Cardiac fibroblast (primary cell): Measurements from ENCODE around the gene BANF2.
"Not testable (repeated sequence)": the region's sequence is repeated elsewhere in the genome, so short reads cannot be mapped to it uniquely, and the experiment has no call there.

Experiments used
- DNase-seq, 2 donors: peaks; one replicate each; pipeline versions ENCODE4 v3.0.0 to v3.0.0-alpha.2; 2010; ENCODE audit warnings: low read depth in 2 of 2
- H3K4me3 ChIP-seq, 2 donors: replicated peaks in 1 of 2; 1 replicate in 1 of 2; 2 replicates in 1 of 2; pipeline ENCODE4 v1.5.1; 2011; ENCODE audit warnings: low read depth in 2 of 2, low read length in 2 of 2, mild to moderate bottlenecking in 2 of 2, moderate library complexity in 1 of 2
- TF ChIP-seq, protein P1 (sequence below): IDR thresholded peaks from one replicate; pipeline ENCODE4 v1.5.1; 2011; ENCODE audit warnings: low read depth, mild to moderate bottlenecking, low read length, inconsistent platforms

Gene BANF2

GRCh38 chr20:17765584-17765983, 65.8 kb downstream of the BANF2 start:
- no peak overlapping the region for H3K4me3 ChIP-seq
- no peak for DNase-seq
- TF ChIP-seq, protein P1, sequence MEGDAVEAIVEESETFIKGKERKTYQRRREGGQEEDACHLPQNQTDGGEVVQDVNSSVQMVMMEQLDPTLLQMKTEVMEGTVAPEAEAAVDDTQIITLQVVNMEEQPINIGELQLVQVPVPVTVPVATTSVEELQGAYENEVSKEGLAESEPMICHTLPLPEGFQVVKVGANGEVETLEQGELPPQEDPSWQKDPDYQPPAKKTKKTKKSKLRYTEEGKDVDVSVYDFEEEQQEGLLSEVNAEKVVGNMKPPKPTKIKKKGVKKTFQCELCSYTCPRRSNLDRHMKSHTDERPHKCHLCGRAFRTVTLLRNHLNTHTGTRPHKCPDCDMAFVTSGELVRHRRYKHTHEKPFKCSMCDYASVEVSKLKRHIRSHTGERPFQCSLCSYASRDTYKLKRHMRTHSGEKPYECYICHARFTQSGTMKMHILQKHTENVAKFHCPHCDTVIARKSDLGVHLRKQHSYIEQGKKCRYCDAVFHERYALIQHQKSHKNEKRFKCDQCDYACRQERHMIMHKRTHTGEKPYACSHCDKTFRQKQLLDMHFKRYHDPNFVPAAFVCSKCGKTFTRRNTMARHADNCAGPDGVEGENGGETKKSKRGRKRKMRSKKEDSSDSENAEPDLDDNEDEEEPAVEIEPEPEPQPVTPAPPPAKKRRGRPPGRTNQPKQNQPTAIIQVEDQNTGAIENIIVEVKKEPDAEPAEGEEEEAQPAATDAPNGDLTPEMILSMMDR = no peak

- TF ChIP-seq, protein P1 = no peak
- H3K4me3 ChIP-seq = no peak overlapping the region
- DNase-seq = no peak
These were observed 66.5 kb downstream of the BANF2 start for GRCh38 chr20:17766226-17766625.

DNA sequence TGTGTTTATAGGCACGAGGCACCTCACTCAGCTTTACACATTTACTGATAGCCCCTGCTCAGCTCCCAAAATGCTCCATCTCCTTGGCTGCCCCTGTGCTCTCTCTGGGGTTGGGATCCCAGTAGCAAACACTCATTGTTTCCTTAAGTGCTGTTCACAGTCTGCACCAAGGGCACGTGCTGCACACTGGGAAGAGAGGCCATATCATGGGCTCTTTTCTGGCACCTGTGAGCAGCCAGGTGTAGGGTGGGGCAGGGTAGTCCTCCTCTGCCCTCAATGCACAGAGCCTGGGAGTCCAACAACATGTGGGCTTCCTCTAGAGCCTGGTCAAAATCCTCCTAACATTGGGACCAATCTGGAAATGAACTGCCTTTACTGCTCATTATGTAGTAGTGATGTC, 67.9 kb downstream of the BANF2 start:
- DNase-seq = no peak
- no peak overlapping the region for H3K4me3 ChIP-seq
- TF ChIP-seq, protein P1 = no peak

DNA sequence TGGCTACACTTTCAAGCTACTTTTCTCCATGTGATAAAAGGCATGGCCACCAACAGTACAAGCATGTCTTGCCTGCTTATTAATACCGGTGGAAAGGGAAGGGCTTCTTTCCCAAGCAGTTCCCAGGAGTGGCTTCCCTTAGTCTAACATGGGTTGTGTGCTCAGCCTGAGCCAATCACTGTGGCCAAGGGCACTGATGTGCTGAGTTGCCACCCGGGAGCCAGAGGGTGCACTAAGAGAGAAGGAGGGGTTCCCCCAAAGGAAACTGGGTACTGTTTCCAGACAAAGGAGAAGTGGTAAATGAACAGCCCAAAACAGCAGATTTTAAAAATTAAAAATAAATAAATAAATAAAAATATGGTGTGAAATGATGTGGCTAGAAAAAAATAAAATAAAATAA, 68.5 kb downstream of the BANF2 start:
- no peak overlapping the region for H3K4me3 ChIP-seq
- TF ChIP-seq, protein P1 = no peak
- DNase-seq = no peak

GRCh38 chr20:17769716-17770115, 70.0 kb downstream of the BANF2 start:
- not testable (repeated sequence) for DNase-seq, H3K4me3 ChIP-seq

GRCh38 chr20:17771206-17772004, 71.6 kb downstream of the BANF2 start:
- no peak overlapping the region for H3K4me3 ChIP-seq
- TF ChIP-seq, protein P1 = no peak
- DNase-seq = no peak

- DNase-seq = no peak
- no peak overlapping the region for H3K4me3 ChIP-seq
- TF ChIP-seq, protein P1 = no peak
These were observed 72.2 kb downstream of the BANF2 start for GRCh38 chr20:17772005-17772343.
